OCI-LY1 (cell line): ENCODE measurements around the gene CLIC4.
"Not testable (repeated sequence)": the region's sequence is repeated elsewhere in the genome, so short reads cannot be mapped to it uniquely, and the experiment has no call there.

ENCODE experiments used
- H2AFZ ChIP-seq: fragments of 200-600 bp; sonication (generic), shearing (Covaris generic); 2 replicates; pipeline ENCODE4 v1.6.0; 2014; ENCODE audit warnings: antibody characterized with exemption, mild to moderate bottlenecking, low read length
- H3F3A ChIP-seq: fragments of 200-600 bp; sonication (generic), shearing (Covaris generic); 2 replicates; pipeline ENCODE4 v1.6.0; 2014; ENCODE audit warnings: mild to moderate bottlenecking, antibody characterized with exemption, low read length, moderate library complexity; ENCODE audit not compliant: insufficient read depth
- H3K27ac ChIP-seq: fragments of 200-600 bp; sonication (generic); 2 replicates; pipeline ENCODE4 v1.5.1; 2014; ENCODE audit warnings: low read length, mixed run types, mild to moderate bottlenecking, low read depth; ENCODE audit not compliant: poor library complexity, severe bottlenecking
- H3K27me3 ChIP-seq: fragments of 200-600 bp; sonication (generic); 2 replicates; pipeline ENCODE4 v1.6.0; 2014; ENCODE audit warnings: antibody characterized with exemption, mild to moderate bottlenecking, low read length, moderate library complexity; ENCODE audit not compliant: insufficient read depth
- H3K36me3 ChIP-seq: fragments of 200-600 bp; sonication (generic); 2 replicates; pipeline ENCODE4 v1.6.1; 2014; ENCODE audit warnings: mild to moderate bottlenecking, antibody characterized with exemption, low read length, moderate library complexity, mixed read lengths; ENCODE audit not compliant: insufficient read depth
- H3K4me1 ChIP-seq: fragments of 200-600 bp; sonication (generic); 2 replicates; pipeline ENCODE4 v1.5.1; 2014; ENCODE audit warnings: mild to moderate bottlenecking, low read length, moderate library complexity; ENCODE audit not compliant: insufficient read depth, severe bottlenecking
- H3K4me2 ChIP-seq: fragments of 200-600 bp; sonication (generic), shearing (Covaris generic); 2 replicates; pipeline ENCODE4 v1.6.1; 2014; ENCODE audit warnings: low read length
- H3K4me3 ChIP-seq: fragments of 200-600 bp; sonication (generic); 2 replicates; pipeline ENCODE4 v1.5.1; 2014; ENCODE audit warnings: low read length, low read depth, mild to moderate bottlenecking, mixed read lengths; ENCODE audit not compliant: poor library complexity, severe bottlenecking
- H3K79me2 ChIP-seq: fragments of 200-600 bp; shearing (Covaris generic); 2 replicates; pipeline ENCODE4 v1.6.1; 2016; ENCODE audit warnings: mixed run types, low read length, mixed read lengths; ENCODE audit not compliant: insufficient read depth
- H3K9ac ChIP-seq: fragments of 200-600 bp; sonication (generic), shearing (Covaris generic); 2 replicates; pipeline ENCODE4 v1.6.1; 2014; ENCODE audit warnings: mild to moderate bottlenecking, low read length, mixed read lengths
- H3K9me2 ChIP-seq: fragments of 200-600 bp; sonication (generic), shearing (Covaris generic); 2 replicates; pipeline ENCODE4 v1.6.1; 2014; ENCODE audit warnings: low read depth, mild to moderate bottlenecking, low read length, mixed read lengths
- H3K9me3 ChIP-seq: fragments of 200-600 bp; shearing (Covaris generic); 2 replicates; pipeline ENCODE4 v1.6.1; 2014; ENCODE audit warnings: low read length, mixed read lengths
- H4K20me1 ChIP-seq: fragments of 200-600 bp; sonication (generic), shearing (Covaris generic); 2 replicates; pipeline ENCODE4 v1.6.0; 2016; ENCODE audit warnings: mild to moderate bottlenecking, low read length; ENCODE audit not compliant: insufficient read depth
- CTCF ChIP-seq: fragments of 200-600 bp; sonication (generic), shearing (Covaris generic); IDR thresholded peaks from 2 replicates; pipeline ENCODE4 v1.5.1; 2017; ENCODE audit warnings: mild to moderate bottlenecking, antibody characterized with exemption, low read length, moderate library complexity, mixed read lengths
- EZH2 ChIP-seq: fragments of 200-600 bp; sonication (generic), shearing (Covaris generic); IDR thresholded peaks from 2 replicates; pipeline ENCODE4 v1.8.0; 2017; ENCODE audit warnings: borderline replicate concordance, mixed run types, mild to moderate bottlenecking, antibody characterized with exemption, low read length, moderate library complexity, mixed read lengths

CLIC4 gene

GRCh38 chr1:24890887-24891286, 145.6 kb downstream of the CLIC4 start:
- no peaks in the 10 kb centered on the region for H3K9me3 ChIP-seq
- H4K20me1 ChIP-seq: no peaks in the 10 kb centered on the region
- no peaks in the 10 kb centered on the region for H3K79me2 ChIP-seq
- H3K36me3 ChIP-seq: no peaks in the 10 kb centered on the region
- no peak for TF ChIP-seq EZH2
- no peak overlapping the region for H2AFZ ChIP-seq
- H3K9ac ChIP-seq: no peak overlapping the region
- no peaks in the 10 kb centered on the region for H3K4me1 ChIP-seq
- H3K9me2 ChIP-seq: no peaks in the 10 kb centered on the region
- H3K27ac ChIP-seq: no peak overlapping the region
- no peak overlapping the region for H3K4me2 ChIP-seq
- H3F3A ChIP-seq: no peaks in the 10 kb centered on the region
- H3K4me3 ChIP-seq: no peak overlapping the region
- peaks cover 8% of the 10 kb centered on the region; the same call in 1 of the 2 replicates for H3K27me3 ChIP-seq

- H3K9me3 ChIP-seq, H3K9me2 ChIP-seq, H3F3A ChIP-seq, H3K4me1 ChIP-seq, H3K36me3 ChIP-seq, H3K4me2 ChIP-seq, H4K20me1 ChIP-seq, H3K79me2 ChIP-seq, H3K9ac ChIP-seq, H3K4me3 ChIP-seq, H2AFZ ChIP-seq, H3K27me3 ChIP-seq, H3K27ac ChIP-seq: not testable (repeated sequence)
These were observed 146.1 kb downstream of the CLIC4 start for GRCh38 chr1:24891367-24891766.

- Histone ChIP-seq H3K9me3 (no peaks in the 10 kb centered on the region), H3F3A (no peaks in the 10 kb centered on the region), H3K9ac (no peak overlapping the region), H3K9me2 (no peaks in the 10 kb centered on the region), H3K4me3 (no peak overlapping the region), H3K27me3 (peaks cover 8% of the 10 kb centered on the region; the same call in 1 of the 2 replicates), H3K79me2 (no peaks in the 10 kb centered on the region), H3K36me3 (no peaks in the 10 kb centered on the region), H3K27ac (no peak overlapping the region), H3K4me2 (no peak overlapping the region), H2AFZ (no peak overlapping the region), H4K20me1 (no peaks in the 10 kb centered on the region), H3K4me1 (no peaks in the 10 kb centered on the region)
- TF ChIP-seq EZH2 (no peak), CTCF (no peak)
These were observed 147.2 kb downstream of the CLIC4 start for GRCh38 chr1:24892188-24893153.

GRCh38 chr1:24893431-24893830, 148.2 kb downstream of the CLIC4 start:
- H3K27ac ChIP-seq: no peak overlapping the region
- TF ChIP-seq EZH2: no peak
- H2AFZ ChIP-seq: no peak overlapping the region
- H3K9me3 ChIP-seq: no peaks in the 10 kb centered on the region
- no peaks in the 10 kb centered on the region for H3K36me3 ChIP-seq
- no peak overlapping the region for H3K9ac ChIP-seq
- H3K79me2 ChIP-seq: no peaks in the 10 kb centered on the region
- H3K9me2 ChIP-seq: no peaks in the 10 kb centered on the region
- H3K4me1 ChIP-seq: no peaks in the 10 kb centered on the region
- no peaks in the 10 kb centered on the region for H4K20me1 ChIP-seq
- H3K4me2 ChIP-seq: no peak overlapping the region
- peaks cover 8% of the 10 kb centered on the region; the same call in 1 of the 2 replicates for H3K27me3 ChIP-seq
- H3K4me3 ChIP-seq: no peak overlapping the region
- H3F3A ChIP-seq: no peaks in the 10 kb centered on the region
